ENCODE results near the gene CNOT11.

Gene CNOT11

GRCh38 chr2:101255501-101255900 is 2.8 kb downstream of the CNOT11 start:
- no peak for TF ChIP-seq CTCF (IDR thresholded peaks at IDR 0.05; ENCODE audit: low read length)
- no peak for TF ChIP-seq EZH2phosphoT487 (IDR thresholded peaks at IDR 0.05; ENCODE audit: low read length)
- no peak for TF ChIP-seq EZH2 (optimal IDR thresholded peaks at IDR 0.05; ENCODE audit: low read depth, low read length)

GRCh38 chr2:101256316-101256715 is 3.6 kb downstream of the CNOT11 start:
- TF ChIP-seq CTCF (IDR thresholded peaks at IDR 0.05; ENCODE audit: low read length) (no peak), EZH2phosphoT487 (IDR thresholded peaks at IDR 0.05; ENCODE audit: low read length) (no peak), EZH2 (optimal IDR thresholded peaks at IDR 0.05; ENCODE audit: low read depth, low read length) (no peak)
- H3F3A ChIP-seq (ENCODE audit: insufficient read depth, low read length): peaks cover 17% of the 10 kb centered on the region
- H3K9ac ChIP-seq (ENCODE audit: low read length): no peak overlapping the region
- H2AFZ ChIP-seq (ENCODE audit: low read length): no peak overlapping the region
- no peaks in the 10 kb centered on the region; the same call in 1 of the 2 replicates for H3K36me3 ChIP-seq (replicated peaks; ENCODE audit: insufficient read depth, low read length)
- no peak overlapping the region for H3K4me3 ChIP-seq (ENCODE audit: low read length)
- H3K27me3 ChIP-seq (replicated peaks; ENCODE audit: insufficient read depth, low read length): no peaks in the 10 kb centered on the region
- peaks cover 60% of the 10 kb centered on the region for H3K79me2 ChIP-seq (ENCODE audit: low read length)
- no peaks in the 10 kb centered on the region for H4K20me1 ChIP-seq (ENCODE audit: insufficient read depth, low read length)
- DNase-seq: no peak
- H3K4me1 ChIP-seq (ENCODE audit: low read length): peaks cover 9% of the 10 kb centered on the region
- H3K9me3 ChIP-seq (replicated peaks; ENCODE audit: insufficient read depth, low read length): no peaks in the 10 kb centered on the region
- H3K9me2 ChIP-seq (replicated peaks; ENCODE audit: insufficient read depth, low read length): no peaks in the 10 kb centered on the region
- H3K4me2 ChIP-seq (ENCODE audit: low read depth, low read length): no peak overlapping the region
- no peak overlapping the region for H3K27ac ChIP-seq (ENCODE audit: low read length)

More at GRCh38 chr2:101255501-101255900, 2.8 kb downstream of the CNOT11 start:
- Histone ChIP-seq H3K27me3 (replicated peaks; ENCODE audit: insufficient read depth, low read length) (no peaks in the 10 kb centered on the region), H3K9me3 (replicated peaks; ENCODE audit: insufficient read depth, low read length) (no peaks in the 10 kb centered on the region), H3K9ac (ENCODE audit: low read length) (no peak overlapping the region), H3K4me1 (ENCODE audit: low read length) (peaks cover 9% of the 10 kb centered on the region), H3K9me2 (replicated peaks; ENCODE audit: insufficient read depth, low read length) (no peaks in the 10 kb centered on the region), H3K79me2 (ENCODE audit: low read length) (peaks cover 57% of the 10 kb centered on the region), H3K4me2 (ENCODE audit: low read depth, low read length) (no peak overlapping the region), H3K4me3 (ENCODE audit: low read length) (no peak overlapping the region), H4K20me1 (ENCODE audit: insufficient read depth, low read length) (no peaks in the 10 kb centered on the region), H3K36me3 (replicated peaks; ENCODE audit: insufficient read depth, low read length) (no peaks in the 10 kb centered on the region; the same call in 1 of the 2 replicates), H3K27ac (ENCODE audit: low read length) (no peak overlapping the region), H2AFZ (ENCODE audit: low read length) (no peak overlapping the region), H3F3A (ENCODE audit: insufficient read depth, low read length) (peaks cover 17% of the 10 kb centered on the region)
- DNase-seq: no peak

- peaks cover 6% of the 10 kb centered on the region for H3K36me3 ChIP-seq (replicated peaks; ENCODE audit: insufficient read depth, low read length)
- peaks cover 54% of the 10 kb centered on the region for H3K79me2 ChIP-seq (ENCODE audit: low read length)
- no peaks in the 10 kb centered on the region for H3K9me2 ChIP-seq (replicated peaks; ENCODE audit: insufficient read depth, low read length)
- H3K4me1 ChIP-seq (ENCODE audit: low read length): peaks cover 8% of the 10 kb centered on the region
- H3K9ac ChIP-seq (ENCODE audit: low read length): no peak overlapping the region
- no peaks in the 10 kb centered on the region for H3K27me3 ChIP-seq (replicated peaks; ENCODE audit: insufficient read depth, low read length)
- H3K27ac ChIP-seq (ENCODE audit: low read length): no peak overlapping the region
- TF ChIP-seq EZH2phosphoT487 (IDR thresholded peaks at IDR 0.05; ENCODE audit: low read length): no peak
- no peak for TF ChIP-seq CTCF (IDR thresholded peaks at IDR 0.05; ENCODE audit: low read length)
- TF ChIP-seq EZH2 (optimal IDR thresholded peaks at IDR 0.05; ENCODE audit: low read depth, low read length): no peak
- H4K20me1 ChIP-seq (ENCODE audit: insufficient read depth, low read length): no peaks in the 10 kb centered on the region
- H3K4me2 ChIP-seq (ENCODE audit: low read depth, low read length): no peak overlapping the region
- DNase-seq: no peak
- H2AFZ ChIP-seq (ENCODE audit: low read length): no peak overlapping the region
- no peaks in the 10 kb centered on the region for H3K9me3 ChIP-seq (replicated peaks; ENCODE audit: insufficient read depth, low read length)
- no peaks in the 10 kb centered on the region for H3F3A ChIP-seq (ENCODE audit: insufficient read depth, low read length)
- no peak overlapping the region for H3K4me3 ChIP-seq (ENCODE audit: low read length)
Measured at GRCh38 chr2:101258804-101259203, 6.1 kb downstream of the CNOT11 start.
